Activated T-cell treated with anti-CD3 and anti-CD28 coated beads, Interleukin-2, amount 50 U/mL, for 24 hours (primary cell): ENCODE measurements around the gene POLR1F.
"Not testable (repeated sequence)": the region's sequence is repeated elsewhere in the genome, so short reads cannot be mapped to it uniquely, and the experiment has no call there.

Experiments
- DNase-seq: peaks from one replicate; pipeline ENCODE4 v3.0.0-alpha.2; 2020
- H3K27ac Mint-ChIP-seq: 2 replicates; pipeline ENCODE4 v1.8.0; 2020; ENCODE audit warnings: mild to moderate bottlenecking, mixed read lengths
- H3K27me3 Mint-ChIP-seq: 2 replicates; pipeline ENCODE4 v1.8.0; 2020; ENCODE audit warnings: mixed read lengths
- H3K36me3 Mint-ChIP-seq: 2 replicates; pipeline ENCODE4 v1.8.0; 2020; ENCODE audit warnings: low read depth, mixed read lengths
- H3K4me1 Mint-ChIP-seq: 2 replicates; pipeline ENCODE4 v1.8.0; 2020; ENCODE audit warnings: low read depth, mixed read lengths
- H3K4me3 Mint-ChIP-seq: 2 replicates; pipeline ENCODE4 v1.8.0; 2020; ENCODE audit warnings: mild to moderate bottlenecking, moderate library complexity, mixed read lengths
- H3K9me3 Mint-ChIP-seq: 2 replicates; pipeline ENCODE4 v1.8.0; 2020; ENCODE audit warnings: mixed read lengths

The POLR1F gene

DNA sequence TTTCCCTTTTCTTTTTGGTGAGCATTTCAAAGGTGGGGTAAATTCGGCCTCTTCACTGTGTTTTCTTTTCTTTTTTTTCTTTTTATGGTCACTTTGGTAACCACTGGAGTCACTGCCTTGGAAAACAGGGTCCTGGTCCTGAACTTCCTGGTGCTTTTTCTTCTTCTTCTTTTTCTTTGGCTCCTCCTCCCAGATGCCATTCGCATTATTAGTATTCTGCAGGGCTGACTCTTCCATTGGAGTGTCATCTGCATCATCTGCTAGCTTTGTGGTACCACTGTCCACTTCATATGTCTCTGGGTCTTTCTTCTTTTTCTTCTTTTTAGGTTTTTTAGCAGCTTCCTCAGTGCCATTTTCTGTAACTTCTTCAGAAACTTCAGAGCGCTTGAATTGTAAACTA, 10.5 kb downstream of the POLR1F start:
- H3K4me1 Mint-ChIP-seq: peaks cover 5% of the 10 kb centered on the region
- H3K27me3 Mint-ChIP-seq: no peaks in the 10 kb centered on the region
- H3K27ac Mint-ChIP-seq: no peak overlapping the region
- no peak overlapping the region for H3K4me3 Mint-ChIP-seq
- no peak for DNase-seq
- peaks cover 66% of the 10 kb centered on the region for H3K36me3 Mint-ChIP-seq
- no peaks in the 10 kb centered on the region for H3K9me3 Mint-ChIP-seq

DNA sequence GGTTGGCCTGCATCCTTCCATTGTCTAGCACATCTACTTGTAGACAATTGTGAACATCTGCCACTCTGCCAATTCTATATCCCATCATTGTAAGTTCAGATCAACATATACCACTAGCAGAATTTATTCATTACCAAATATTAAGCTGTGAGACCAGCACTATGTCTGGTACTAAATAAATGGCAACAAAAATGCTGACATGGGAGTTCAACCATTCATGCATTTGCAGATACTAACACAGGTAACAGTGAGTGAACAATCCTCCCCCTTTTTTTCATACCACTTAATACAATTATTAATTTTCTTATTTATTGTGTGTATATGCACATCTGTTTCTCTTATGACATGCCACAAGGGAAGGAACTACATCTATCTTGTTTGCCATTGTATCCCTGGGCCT, 11.9 kb downstream of the POLR1F start:
- Mint-ChIP-seq H3K4me1 (peaks cover 4% of the 10 kb centered on the region), H3K36me3 (peaks cover 52% of the 10 kb centered on the region), H3K9me3 (no peaks in the 10 kb centered on the region), H3K27me3 (no peaks in the 10 kb centered on the region), H3K4me3 (no peak overlapping the region), H3K27ac (no peak overlapping the region)
- DNase-seq: no peak

GRCh38 chr7:19692111-19692828, 16.6 kb downstream of the POLR1F start:
- no peaks in the 10 kb centered on the region for H3K27me3 Mint-ChIP-seq
- H3K4me1 Mint-ChIP-seq: no peaks in the 10 kb centered on the region
- H3K9me3 Mint-ChIP-seq: peaks cover 2% of the 10 kb centered on the region
- H3K27ac Mint-ChIP-seq: no peak overlapping the region
- H3K36me3 Mint-ChIP-seq: peaks cover 13% of the 10 kb centered on the region
- DNase-seq: no peak
- H3K4me3 Mint-ChIP-seq: no peak overlapping the region

DNA sequence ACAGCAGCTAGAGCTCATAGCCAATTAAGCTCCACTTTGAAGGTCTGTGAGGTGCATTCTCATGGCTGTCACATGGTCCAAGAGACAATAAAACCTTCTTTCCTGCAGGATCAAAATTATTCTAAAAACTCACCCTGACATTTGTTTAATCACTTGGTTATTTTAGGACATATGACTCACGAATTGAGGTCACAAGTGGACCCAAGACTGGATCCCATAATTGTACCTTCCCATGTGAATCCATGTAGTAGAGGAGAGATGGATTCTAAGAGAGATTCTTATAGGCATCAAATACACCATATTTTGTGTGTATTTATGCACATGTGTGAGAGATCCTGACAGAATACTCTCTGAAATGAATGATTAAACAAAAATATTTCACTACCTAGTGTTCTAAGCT, 18.1 kb downstream of the POLR1F start:
- Mint-ChIP-seq H3K36me3 (peaks cover 1% of the 10 kb centered on the region), H3K27ac (no peak overlapping the region), H3K27me3 (no peaks in the 10 kb centered on the region), H3K9me3 (peaks cover 2% of the 10 kb centered on the region), H3K4me1 (no peaks in the 10 kb centered on the region), H3K4me3 (no peak overlapping the region)
- no peak for DNase-seq

DNA sequence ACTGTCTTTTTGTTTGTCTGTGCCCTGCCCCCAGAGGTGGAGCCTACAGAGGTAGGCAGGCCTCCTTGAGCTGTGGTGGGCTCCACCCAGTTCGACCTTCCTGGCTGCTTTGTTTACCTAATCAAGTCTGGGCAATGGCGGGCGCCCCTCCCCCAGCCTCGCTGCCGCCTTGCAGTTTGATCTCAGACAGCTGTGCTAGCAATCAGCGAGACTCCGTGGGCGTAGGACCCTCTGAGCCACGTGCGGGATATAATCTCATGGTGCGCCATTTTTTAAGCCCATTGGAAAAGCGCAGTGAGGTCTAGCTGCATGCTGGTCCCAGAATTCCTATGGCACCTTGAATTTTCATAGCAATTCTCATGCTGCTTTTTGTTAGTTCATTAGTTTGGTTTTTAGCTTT, 19.7 kb downstream of the POLR1F start:
- H3K27me3 Mint-ChIP-seq, H3K27ac Mint-ChIP-seq, DNase-seq, H3K4me3 Mint-ChIP-seq, H3K9me3 Mint-ChIP-seq, H3K36me3 Mint-ChIP-seq, H3K4me1 Mint-ChIP-seq: not testable (repeated sequence)

DNA sequence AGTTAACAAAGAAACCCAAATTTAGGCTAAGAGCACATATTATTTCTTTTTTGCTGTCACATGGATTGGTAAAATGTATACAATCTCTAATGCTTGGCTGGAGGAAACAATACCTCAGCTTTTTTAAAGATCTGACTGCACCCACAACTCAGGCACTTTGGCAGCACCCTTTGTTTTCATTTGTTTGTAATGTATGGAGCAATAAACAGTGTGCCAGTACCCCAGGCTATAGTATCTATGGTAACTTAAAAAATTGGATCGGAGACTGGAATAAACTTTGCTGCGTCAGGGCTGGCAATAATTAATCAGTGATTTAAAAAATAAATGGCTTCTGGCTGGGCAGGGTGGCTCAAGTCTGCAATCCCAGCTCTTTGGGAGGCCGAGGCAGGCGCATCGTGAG, 27.2 kb downstream of the POLR1F start:
- Mint-ChIP-seq H3K4me3 (no peak overlapping the region), H3K36me3 (no peaks in the 10 kb centered on the region), H3K4me1 (peaks cover 5% of the 10 kb centered on the region), H3K9me3 (peaks cover 8% of the 10 kb centered on the region), H3K27ac (no peak overlapping the region), H3K27me3 (no peaks in the 10 kb centered on the region)
- no peak for DNase-seq

DNA sequence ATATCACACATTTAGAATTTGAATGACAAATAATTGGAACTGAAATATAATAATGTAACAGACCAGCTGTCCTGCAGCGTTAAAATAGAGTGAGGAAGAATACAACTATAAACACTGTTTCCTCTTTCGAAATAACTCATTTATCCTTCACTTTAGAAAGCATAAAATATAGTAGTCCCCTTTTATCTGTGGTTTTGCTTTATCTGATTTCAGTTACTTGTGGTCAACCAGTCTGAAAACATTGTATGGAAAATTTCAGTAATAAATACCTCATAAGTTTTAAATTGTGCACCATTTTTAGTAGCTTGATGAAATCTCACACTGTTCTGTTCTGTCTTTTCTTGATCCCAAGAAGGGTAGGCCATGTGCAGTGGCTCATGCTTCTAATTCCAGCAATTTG, 31.7 kb downstream of the POLR1F start:
- Mint-ChIP-seq H3K27ac (no peak overlapping the region), H3K9me3 (peaks cover under 1% of the 10 kb centered on the region), H3K4me1 (peaks cover 5% of the 10 kb centered on the region), H3K36me3 (no peaks in the 10 kb centered on the region), H3K27me3 (no peaks in the 10 kb centered on the region), H3K4me3 (no peak overlapping the region)
- DNase-seq: no peak

GRCh38 chr7:19675816-19676215, 33.0 kb downstream of the POLR1F start:
- no peak overlapping the region for H3K4me3 Mint-ChIP-seq
- peaks cover 5% of the 10 kb centered on the region for H3K4me1 Mint-ChIP-seq
- no peaks in the 10 kb centered on the region for H3K36me3 Mint-ChIP-seq
- no peaks in the 10 kb centered on the region for H3K27me3 Mint-ChIP-seq
- no peak for DNase-seq
- no peaks in the 10 kb centered on the region for H3K9me3 Mint-ChIP-seq
- H3K27ac Mint-ChIP-seq: no peak overlapping the region

- no peak for DNase-seq
- no peaks in the 10 kb centered on the region for H3K27me3 Mint-ChIP-seq
- peaks cover 5% of the 10 kb centered on the region for H3K4me1 Mint-ChIP-seq
- no peaks in the 10 kb centered on the region for H3K36me3 Mint-ChIP-seq
- no peaks in the 10 kb centered on the region for H3K9me3 Mint-ChIP-seq
- no peak overlapping the region for H3K27ac Mint-ChIP-seq
- no peak overlapping the region for H3K4me3 Mint-ChIP-seq
Observed at GRCh38 chr7:19674266-19674960, 34.4 kb downstream of the POLR1F start.

DNA sequence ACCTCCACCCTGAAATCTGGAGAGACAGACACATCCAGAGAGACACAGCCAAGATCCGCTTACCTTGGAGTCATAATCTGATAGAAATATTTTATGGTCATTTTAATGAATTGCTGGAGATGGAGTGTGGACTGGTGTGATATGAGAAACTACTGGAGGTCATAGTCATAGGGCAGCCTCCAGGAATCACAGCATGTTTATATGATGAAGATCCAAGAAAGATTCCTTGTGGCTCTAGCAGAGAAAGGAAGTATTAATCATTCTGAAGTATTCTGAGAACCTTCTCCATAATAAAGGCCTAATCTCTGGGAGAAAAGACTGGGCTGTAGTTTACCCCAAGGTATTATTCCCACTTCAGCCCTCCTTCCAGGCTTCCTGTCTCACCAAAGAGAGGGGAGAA, 38.0 kb downstream of the POLR1F start:
- DNase-seq: no peak
- no peak overlapping the region for H3K4me3 Mint-ChIP-seq
- no peaks in the 10 kb centered on the region for H3K9me3 Mint-ChIP-seq
- H3K27me3 Mint-ChIP-seq: no peaks in the 10 kb centered on the region
- H3K27ac Mint-ChIP-seq: no peak overlapping the region
- no peaks in the 10 kb centered on the region for H3K36me3 Mint-ChIP-seq
- H3K4me1 Mint-ChIP-seq: no peaks in the 10 kb centered on the region

GRCh38 chr7:19665399-19666008, 43.3 kb downstream of the POLR1F start:
- Mint-ChIP-seq H3K9me3 (no peaks in the 10 kb centered on the region), H3K4me1 (peaks cover 14% of the 10 kb centered on the region), H3K4me3 (no peak overlapping the region), H3K27me3 (no peaks in the 10 kb centered on the region), H3K36me3 (no peaks in the 10 kb centered on the region), H3K27ac (no peak overlapping the region)
- no peak for DNase-seq

- no peaks in the 10 kb centered on the region for H3K9me3 Mint-ChIP-seq
- H3K4me1 Mint-ChIP-seq: peaks cover 14% of the 10 kb centered on the region
- DNase-seq: no peak
- no peaks in the 10 kb centered on the region for H3K36me3 Mint-ChIP-seq
- H3K27me3 Mint-ChIP-seq: peaks cover 3% of the 10 kb centered on the region
- no peak overlapping the region for H3K27ac Mint-ChIP-seq
- H3K4me3 Mint-ChIP-seq: no peak overlapping the region
Observed at GRCh38 chr7:19663816-19664462, 44.9 kb downstream of the POLR1F start.

GRCh38 chr7:19648791-19649190, 60.0 kb downstream of the POLR1F start:
- Mint-ChIP-seq H3K27me3 (no peaks in the 10 kb centered on the region), H3K9me3 (peaks cover 24% of the 10 kb centered on the region), H3K4me1 (no peaks in the 10 kb centered on the region), H3K27ac (no peak overlapping the region), H3K4me3 (no peak overlapping the region), H3K36me3 (no peaks in the 10 kb centered on the region)
- DNase-seq: no peak
